VCaP (cell line): ENCODE results near the gene COL25A1.

Experiments used
- H3K27ac ChIP-seq: fragments of 450-650 bp; 2 replicates; pipeline ENCODE4 v1.5.1; 2017
- TF ChIP-seq, protein P1 (sequence below): fragments of 450-650 bp; conservative IDR thresholded peaks from 2 replicates; pipeline ENCODE4 v1.5.1; 2017; ENCODE audit warnings: mild to moderate bottlenecking, moderate library complexity

The COL25A1 gene

DNA sequence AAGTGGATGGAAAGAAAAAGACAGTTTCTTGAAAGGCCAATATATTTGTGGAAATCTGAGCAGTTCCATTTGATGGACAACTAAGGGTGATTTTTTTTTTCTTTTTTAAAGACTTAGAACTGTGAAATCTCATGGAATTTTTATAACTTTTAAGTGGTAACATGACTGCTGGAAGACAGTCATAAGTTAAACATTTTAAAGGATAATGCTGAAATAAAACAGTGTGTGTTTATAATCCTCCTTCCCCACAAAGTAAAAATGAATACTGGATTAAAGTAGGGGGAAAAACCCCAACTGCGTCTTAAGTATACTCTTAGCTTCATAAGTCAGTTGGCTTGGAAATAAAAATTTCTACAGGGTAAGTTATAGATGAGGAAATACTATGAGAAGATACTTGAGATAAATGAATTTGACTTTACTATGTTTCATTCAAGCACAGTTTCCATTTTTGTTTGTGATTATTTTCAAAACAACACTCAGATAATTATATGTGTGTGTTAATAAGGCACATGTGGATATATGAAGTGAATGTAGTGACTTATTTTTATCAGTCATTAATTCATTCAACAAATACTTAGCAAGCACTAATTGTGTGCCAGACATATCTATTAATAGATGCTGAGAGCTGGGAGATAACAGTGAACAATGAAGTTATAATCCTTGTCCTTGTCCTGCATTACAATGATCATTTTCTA is 410.4 kb downstream of the COL25A1 start:
- no peak overlapping the region for H3K27ac ChIP-seq
- TF ChIP-seq, protein P1, sequence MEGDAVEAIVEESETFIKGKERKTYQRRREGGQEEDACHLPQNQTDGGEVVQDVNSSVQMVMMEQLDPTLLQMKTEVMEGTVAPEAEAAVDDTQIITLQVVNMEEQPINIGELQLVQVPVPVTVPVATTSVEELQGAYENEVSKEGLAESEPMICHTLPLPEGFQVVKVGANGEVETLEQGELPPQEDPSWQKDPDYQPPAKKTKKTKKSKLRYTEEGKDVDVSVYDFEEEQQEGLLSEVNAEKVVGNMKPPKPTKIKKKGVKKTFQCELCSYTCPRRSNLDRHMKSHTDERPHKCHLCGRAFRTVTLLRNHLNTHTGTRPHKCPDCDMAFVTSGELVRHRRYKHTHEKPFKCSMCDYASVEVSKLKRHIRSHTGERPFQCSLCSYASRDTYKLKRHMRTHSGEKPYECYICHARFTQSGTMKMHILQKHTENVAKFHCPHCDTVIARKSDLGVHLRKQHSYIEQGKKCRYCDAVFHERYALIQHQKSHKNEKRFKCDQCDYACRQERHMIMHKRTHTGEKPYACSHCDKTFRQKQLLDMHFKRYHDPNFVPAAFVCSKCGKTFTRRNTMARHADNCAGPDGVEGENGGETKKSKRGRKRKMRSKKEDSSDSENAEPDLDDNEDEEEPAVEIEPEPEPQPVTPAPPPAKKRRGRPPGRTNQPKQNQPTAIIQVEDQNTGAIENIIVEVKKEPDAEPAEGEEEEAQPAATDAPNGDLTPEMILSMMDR: no peak

DNA sequence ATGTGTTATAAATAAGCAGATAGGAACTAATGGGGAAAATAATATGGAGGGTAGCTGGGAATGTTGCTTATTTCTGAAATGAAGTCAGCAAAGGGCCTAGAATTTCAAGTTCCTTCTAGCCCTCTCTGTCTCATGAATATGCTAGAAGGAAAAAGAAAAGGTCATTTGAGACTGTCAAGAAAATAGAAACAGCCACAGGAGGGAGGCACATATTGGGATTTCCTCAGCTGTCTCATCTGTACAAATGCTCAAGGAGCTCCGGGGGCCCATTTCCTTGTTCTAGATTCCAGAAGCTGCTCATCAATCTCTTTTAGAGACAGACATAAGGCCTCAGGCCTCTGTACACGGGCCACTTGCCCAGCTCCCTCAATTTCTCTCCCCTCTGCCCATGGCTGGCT is 412.0 kb downstream of the COL25A1 start:
- H3K27ac ChIP-seq: no peak overlapping the region
- TF ChIP-seq, protein P1: no peak

DNA sequence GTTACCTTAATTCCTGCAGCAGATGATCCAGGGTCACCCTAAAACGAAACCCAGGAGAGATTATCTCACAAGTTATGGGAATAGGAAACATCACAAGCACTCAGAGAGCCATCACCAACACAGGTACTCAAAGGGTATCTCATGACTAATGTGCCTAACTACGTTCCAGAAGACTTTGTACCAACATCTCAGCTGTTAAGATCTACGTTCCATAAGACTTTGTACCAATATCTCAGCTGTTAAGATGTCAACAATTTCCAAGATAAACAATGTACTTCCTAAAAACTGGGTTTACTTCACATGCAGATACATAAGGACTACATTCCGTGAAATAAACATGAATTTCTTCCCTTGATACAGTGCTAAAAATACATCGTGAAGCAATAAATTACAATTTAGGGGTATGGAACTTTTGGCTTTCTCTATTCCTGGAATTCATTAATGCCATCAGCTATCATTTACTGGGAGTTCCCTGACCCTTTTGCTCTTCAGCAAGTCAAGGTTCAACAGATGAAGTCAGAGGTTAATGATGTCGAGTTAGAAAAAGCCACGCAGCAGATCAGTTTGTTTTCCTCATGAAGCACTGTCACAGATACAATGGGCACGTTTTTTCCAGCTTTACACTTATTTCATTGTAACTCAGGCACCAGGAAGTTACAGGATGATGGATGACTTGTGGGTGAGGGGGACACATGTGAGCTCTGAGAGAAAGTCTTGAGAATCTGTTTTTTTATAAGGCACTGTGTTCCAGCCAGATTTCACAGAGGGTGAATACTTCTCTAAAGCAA is 412.6 kb downstream of the COL25A1 start:
- TF ChIP-seq, protein P1: no peak
- H3K27ac ChIP-seq: no peak overlapping the region

DNA sequence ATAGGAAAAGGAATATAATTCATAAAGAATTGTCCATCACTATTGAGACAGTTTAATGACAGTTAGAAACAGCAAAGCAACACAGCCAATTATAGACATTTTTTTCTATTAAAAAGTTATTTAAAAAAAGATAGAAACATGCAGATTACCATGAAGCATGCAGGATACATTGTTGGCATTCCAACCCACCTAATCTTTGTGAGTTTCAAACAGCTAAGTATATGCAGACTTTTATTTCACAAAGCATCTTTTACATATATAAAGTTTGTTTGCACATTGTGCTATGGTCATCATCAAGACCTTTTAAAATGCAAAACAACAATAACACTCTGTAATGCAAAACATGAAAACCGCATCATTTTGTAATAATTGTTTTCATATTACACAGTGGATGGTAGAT is 413.7 kb downstream of the COL25A1 start:
- no peak overlapping the region for H3K27ac ChIP-seq
- TF ChIP-seq, protein P1: no peak

DNA sequence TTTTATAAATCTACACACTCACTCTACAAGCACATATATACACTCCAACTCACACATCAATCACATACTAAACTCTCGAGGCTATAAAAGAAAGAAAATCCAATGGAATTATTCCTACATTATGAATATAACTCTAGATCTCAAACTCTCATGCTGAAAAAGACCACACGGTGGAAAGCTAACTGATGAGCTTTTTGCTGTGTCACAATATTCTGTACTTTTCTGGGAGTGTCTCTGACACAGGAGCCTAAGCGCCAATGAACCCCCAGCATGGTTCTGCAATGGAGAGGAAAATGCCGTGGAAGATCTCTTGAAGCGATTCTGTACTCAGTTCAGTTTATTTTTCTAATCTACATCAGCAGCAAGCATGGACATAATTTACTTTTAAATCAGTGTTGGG is 415.4 kb downstream of the COL25A1 start:
- TF ChIP-seq, protein P1: no peak
- no peak overlapping the region for H3K27ac ChIP-seq

DNA sequence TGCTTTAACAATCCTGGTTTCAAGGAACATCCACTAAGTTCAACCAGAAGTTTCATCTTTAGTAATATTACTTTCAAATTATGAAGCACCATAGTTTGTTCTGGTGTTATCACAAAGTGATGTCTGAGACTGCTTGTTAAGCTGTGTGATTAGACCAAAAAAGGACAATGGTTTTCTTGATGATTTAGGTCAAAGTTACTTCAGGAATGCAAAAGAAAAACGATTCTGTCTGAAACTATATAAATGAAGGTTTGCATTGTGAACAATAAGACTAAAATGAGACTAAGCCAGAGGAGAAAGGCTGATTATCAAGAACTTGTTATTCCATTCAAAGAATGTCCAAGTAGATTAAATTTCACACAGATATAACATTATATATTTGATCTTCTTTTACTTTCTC is 417.2 kb downstream of the COL25A1 start:
- H3K27ac ChIP-seq: no peak overlapping the region
- TF ChIP-seq, protein P1: no peak

DNA sequence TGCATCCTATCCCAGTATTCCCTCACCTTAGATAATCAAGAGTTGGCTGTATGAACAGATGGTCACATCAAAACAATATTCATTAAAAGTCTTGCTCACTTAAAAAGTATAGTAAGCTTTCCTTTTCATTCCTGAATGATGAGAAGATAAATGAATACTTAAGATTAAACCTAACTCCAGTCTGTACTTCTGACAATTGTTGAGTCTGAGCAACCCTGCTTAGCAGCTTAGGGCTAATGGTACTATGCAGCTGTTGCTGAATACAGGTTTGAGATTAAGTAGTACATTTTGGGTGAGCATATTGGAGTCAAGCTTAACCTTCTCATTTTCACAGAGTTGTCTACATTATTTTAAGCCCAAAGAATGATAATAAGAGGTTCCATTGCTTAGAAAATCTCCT is 417.9 kb downstream of the COL25A1 start:
- TF ChIP-seq, protein P1: no peak
- H3K27ac ChIP-seq: no peak overlapping the region
